ENCODE data around the gene C1orf185. TPM values are rescaled to one million over a fixed set of nuclear protein-coding genes. Genes with fewer than 3 reads are reported as not detected.

Gene C1orf185
- total and polyA plus RNA-seq, 9 of the 15 experiments (the other 6 are each of a cell fraction or from before 2014, with no cell fraction given), result not detected

GRCh38 chr1:51072043-51072439 lies 30.0 kb upstream of the C1orf185 start (continued):
- TF ChIP-seq MGA (IDR thresholded peaks at IDR 0.05) (peak; percentile 53), TBP (optimal IDR thresholded peaks at IDR 0.05; ENCODE audit: low read depth, low read length) (peak; percentile 17), PCBP2 (IDR thresholded peaks at IDR 0.05; ENCODE audit: low read depth, low read length, poor library complexity, severe bottlenecking) (no peak), SMARCA5 (IDR thresholded peaks at IDR 0.05) (no peak), ZNF75A (CRISPR knock-in tag; IDR thresholded peaks at IDR 0.05) (no peak), CEBPB (tag; IDR thresholded peaks at IDR 0.05) (peak; percentile 97), RHOXF2B (CRISPR knock-in tag; conservative IDR thresholded peaks at IDR 0.05) (no peak), ATF7 (IDR thresholded peaks at IDR 0.05) (peak; percentile 18; the same call in 1 of the 2 replicates), PKNOX1 (IDR thresholded peaks at IDR 0.05) (peak; percentile 69), EHMT2 (IDR thresholded peaks at IDR 0.05) (0 out of 2 replicates have a peak, but pooled peaks have one; percentile 36), KDM1A (IDR thresholded peaks at IDR 0.05) (no peak), PBX2 (CRISPR knock-in tag; IDR thresholded peaks at IDR 0.05; ENCODE audit: low read depth) (no peak), PBX2 (tag; conservative IDR thresholded peaks at IDR 0.05; ENCODE audit: low read depth) (0 out of 2 replicates have a peak, but pooled peaks have one; percentile 19), TAF15 (IDR thresholded peaks at IDR 0.05; ENCODE audit: low read depth, low read length) (0 out of 2 replicates have a peak, but pooled peaks have one; percentile 47), ELF2 (CRISPR knock-in tag; IDR thresholded peaks at IDR 0.05) (no peak)

All from K562 (cell line).